Peyer's patch (tissue), 4 donors: Measurements from ENCODE around the gene TBL1X. TPM values are rescaled to one million over a fixed set of nuclear protein-coding genes. Genes with fewer than 3 reads are reported as not detected.
"Not testable (repeated sequence)": the region's sequence is repeated elsewhere in the genome, so short reads cannot be mapped to it uniquely, and the experiment has no call there.

Experiments used
- DNase-seq, 3 donors: peaks; one replicate each; pipeline ENCODE4 v3.0.0-alpha.2; 2017 to 2019
- H3K27ac ChIP-seq, 4 donors: fragments of 200-600 bp; sonication (generic); one replicate each; pipeline ENCODE4 v1.5.1; 2016 to 2019
- H3K27me3 ChIP-seq, 2 donors: fragments of 200-600 bp; sonication (generic); one replicate each; pipeline ENCODE4 v1.5.1; 2019
- H3K36me3 ChIP-seq, 3 donors: fragments of 200-600 bp; sonication (generic); one replicate each; pipeline ENCODE4 v1.5.1; 2016 to 2019
- H3K4me1 ChIP-seq, 4 donors: fragments of 200-600 bp; sonication (generic); one replicate each; pipeline ENCODE4 v1.5.1; 2016 to 2019
- H3K4me3 ChIP-seq, 4 donors: fragments of 200-600 bp; sonication (generic); 1 replicate in 3 of 4; 2 replicates in 1 of 4; pipeline ENCODE4 v1.5.1; 2016 to 2019; ENCODE audit warnings: mild to moderate bottlenecking in 1 of 4
- H3K9me3 ChIP-seq, 4 donors: fragments of 200-600 bp; sonication (generic); one replicate each; pipeline ENCODE4 v1.5.1; 2016 to 2019; ENCODE audit warnings: mild to moderate bottlenecking in 1 of 4
- CTCF ChIP-seq, 6 experiments: fragments of 450-650 bp in 4 of 6; fragments of 200-600 bp in 2 of 6; sonication (generic) in 1 of 6; IDR thresholded peaks; one replicate each; pipeline ENCODE4 v1.5.1; 2017 to 2019; ENCODE audit warnings: antibody characterized with exemption in 6 of 6, mild to moderate bottlenecking in 3 of 6, moderate library complexity in 1 of 6
- POLR2A ChIP-seq, 2 donors: fragments of 450-650 bp; IDR thresholded peaks; one replicate each; pipeline ENCODE4 v1.5.1; 2017; ENCODE audit warnings: antibody characterized with exemption in 2 of 2, mild to moderate bottlenecking in 2 of 2, moderate library complexity in 2 of 2
- total RNA-seq, 4 donors: library from RNA; depleted of rRNA; stranded (reverse); fragments of >200 nt; gene quantifications; one replicate each; pipeline ENCODE4 v1.1.0, GENCODE V29; 2016

TBL1X gene
- total RNA-seq, 4 donors from 2014 or later: 3.9 to 29.7 (median 5.0) TPM

- no peaks in the 10 kb centered on the region for H3K36me3 ChIP-seq
- no peak for DNase-seq
- no peak overlapping the region for H3K27ac ChIP-seq
- peaks cover 0 to 4% (median 0%) of the 10 kb centered on the region in 4 donors for H3K4me1 ChIP-seq
- no peaks in the 10 kb centered on the region for H3K27me3 ChIP-seq
- no peak for TF ChIP-seq CTCF (IDR thresholded peaks at IDR 0.05)
- TF ChIP-seq POLR2A (IDR thresholded peaks at IDR 0.05): no peak
- no peaks in the 10 kb centered on the region for H3K9me3 ChIP-seq
- no peak overlapping the region for H3K4me3 ChIP-seq
Observed at GRCh38 chrX:9471571-9471985, 6.7 kb downstream of the TBL1X start.

GRCh38 chrX:9473708-9474107, 8.8 kb downstream of the TBL1X start:
- H3K36me3 ChIP-seq: no peaks in the 10 kb centered on the region
- no peaks in the 10 kb centered on the region for H3K4me1 ChIP-seq
- TF ChIP-seq CTCF (IDR thresholded peaks at IDR 0.05) (no peak), POLR2A (IDR thresholded peaks at IDR 0.05) (no peak)
- DNase-seq: no peak
- H3K27me3 ChIP-seq: no peaks in the 10 kb centered on the region
- no peak overlapping the region for H3K4me3 ChIP-seq
- H3K9me3 ChIP-seq: no peaks in the 10 kb centered on the region
- no peak overlapping the region for H3K27ac ChIP-seq

GRCh38 chrX:9475417-9475816, 10.6 kb downstream of the TBL1X start:
- H3K4me1 ChIP-seq, H3K9me3 ChIP-seq, H3K4me3 ChIP-seq, H3K27ac ChIP-seq, H3K27me3 ChIP-seq, H3K36me3 ChIP-seq, DNase-seq: not testable (repeated sequence)

GRCh38 chrX:9475984-9476383, 11.1 kb downstream of the TBL1X start:
- no peaks in the 10 kb centered on the region for H3K36me3 ChIP-seq
- DNase-seq: no peak
- H3K4me1 ChIP-seq: no peaks in the 10 kb centered on the region
- no peak overlapping the region for H3K27ac ChIP-seq
- no peak overlapping the region for H3K4me3 ChIP-seq
- H3K27me3 ChIP-seq: no peaks in the 10 kb centered on the region
- no peak for TF ChIP-seq CTCF (IDR thresholded peaks at IDR 0.05)
- no peak for TF ChIP-seq POLR2A (IDR thresholded peaks at IDR 0.05)
- no peaks in the 10 kb centered on the region for H3K9me3 ChIP-seq

GRCh38 chrX:9476810-9477575, 12.1 kb downstream of the TBL1X start:
- no peaks in the 10 kb centered on the region for H3K4me1 ChIP-seq
- no peak overlapping the region for H3K27ac ChIP-seq
- TF ChIP-seq POLR2A (IDR thresholded peaks at IDR 0.05) (no peak), CTCF (IDR thresholded peaks at IDR 0.05) (no peak)
- H3K36me3 ChIP-seq: no peaks in the 10 kb centered on the region
- H3K27me3 ChIP-seq: no peaks in the 10 kb centered on the region
- DNase-seq: no peak
- no peak overlapping the region for H3K4me3 ChIP-seq
- H3K9me3 ChIP-seq: no peaks in the 10 kb centered on the region

GRCh38 chrX:9482408-9482807, 17.6 kb downstream of the TBL1X start:
- Histone ChIP-seq H3K36me3 (no peaks in the 10 kb centered on the region), H3K27me3 (no peaks in the 10 kb centered on the region), H3K27ac (no peak overlapping the region), H3K4me1 (no peaks in the 10 kb centered on the region), H3K4me3 (no peak overlapping the region), H3K9me3 (no peaks in the 10 kb centered on the region)
- no peak for TF ChIP-seq POLR2A (IDR thresholded peaks at IDR 0.05)
- TF ChIP-seq CTCF (IDR thresholded peaks at IDR 0.05): no peak
- no peak for DNase-seq
